Measurements from ENCODE around the gene SMG6. TPM values are rescaled to one million over a fixed set of nuclear protein-coding genes. Genes with fewer than 3 reads are reported as not detected.
"Not testable (repeated sequence)": the region's sequence is repeated elsewhere in the genome, so short reads cannot be mapped to it uniquely, and the experiment has no call there.

The SMG6 gene
- total RNA-seq, 1 donor from 2014 or later = 21.0 TPM

GRCh38 chr17:2024572-2025219, 278.9 kb downstream of the SMG6 start:
- no peak for ATAC-seq
- intact Hi-C loops (cut with DNase I) = no loop called here
- no peak for DNase-seq (ENCODE audit: missing footprints)

- DNase-seq (ENCODE audit: missing footprints) = no peak
- intact Hi-C loops (cut with DNase I) = no loop called here
- ATAC-seq = peak; percentile 18
Observed at GRCh38 chr17:2023692-2024571, 279.7 kb downstream of the SMG6 start.

GRCh38 chr17:2023256-2023655, 280.3 kb downstream of the SMG6 start:
- no peak for DNase-seq (ENCODE audit: missing footprints)
- intact Hi-C loops (cut with DNase I) = no loop called here
- ATAC-seq = no peak

GRCh38 chr17:2022647-2023240, 280.8 kb downstream of the SMG6 start:
- intact Hi-C loops (cut with DNase I) = no loop called here
- DNase-seq (ENCODE audit: missing footprints) (no peak), ATAC-seq (no peak)

GRCh38 chr17:2020721-2021120, 282.9 kb downstream of the SMG6 start:
- DNase-seq (ENCODE audit: missing footprints) = peak; percentile 73

GRCh38 chr17:2019723-2020122, 283.9 kb downstream of the SMG6 start:
- ATAC-seq = no peak
- intact Hi-C loops (cut with DNase I) = no loop called here
- no peak for DNase-seq (ENCODE audit: missing footprints)

More at GRCh38 chr17:2020721-2021120, 282.9 kb downstream of the SMG6 start:
- intact Hi-C loops (cut with DNase I) = no loop called here
- no peak for ATAC-seq

- DNase-seq (ENCODE audit: missing footprints) = no peak
- no peak for ATAC-seq
- intact Hi-C loops (cut with DNase I) = no loop called here
Observed at GRCh38 chr17:2018716-2019510, 284.7 kb downstream of the SMG6 start.

- no peak for DNase-seq (ENCODE audit: missing footprints)
- no peak for ATAC-seq
- intact Hi-C loops (cut with DNase I) = no loop called here
Observed at GRCh38 chr17:2017274-2017941, 286.2 kb downstream of the SMG6 start.

- intact Hi-C loops (cut with DNase I) = no loop called here
- no peak for DNase-seq (ENCODE audit: missing footprints)
- no peak for ATAC-seq
Observed at GRCh38 chr17:2016494-2016893, 287.1 kb downstream of the SMG6 start.

- DNase-seq (ENCODE audit: missing footprints) (no peak), ATAC-seq (no peak)
- intact Hi-C loops (cut with DNase I) = no loop called here
Observed at GRCh38 chr17:2015314-2015713, 288.3 kb downstream of the SMG6 start.

- no peak for DNase-seq (ENCODE audit: missing footprints)
- intact Hi-C loops (cut with DNase I) = no loop called here
- ATAC-seq = no peak
Observed at GRCh38 chr17:2013994-2014317, 289.6 kb downstream of the SMG6 start.

GRCh38 chr17:2013220-2013993, 290.2 kb downstream of the SMG6 start:
- DNase-seq (ENCODE audit: missing footprints); intact Hi-C loops (cut with DNase I); ATAC-seq: not testable (repeated sequence)

- intact Hi-C loops (cut with DNase I) = no loop called here
- no peak for ATAC-seq
- no peak for DNase-seq (ENCODE audit: missing footprints)
Observed at GRCh38 chr17:2012499-2012898, 291.1 kb downstream of the SMG6 start.

- intact Hi-C loops (cut with DNase I) = no loop called here
- ATAC-seq = no peak
- DNase-seq (ENCODE audit: missing footprints) = no peak
Observed at GRCh38 chr17:2011411-2012371, 291.9 kb downstream of the SMG6 start.

Data from Right ventricle myocardium inferior (tissue), 1 donor.